ENCODE results near the gene NR6A1. TPM values are rescaled to one million over a fixed set of nuclear protein-coding genes. Genes with fewer than 3 reads are reported as not detected.
A peak's percentile ranks its signal among the peaks of the same experiment; 100 is the strongest.

Gene NR6A1
- polyA plus RNA-seq, 2 donors: 0.68 to 1.4 TPM

- WGBS, 2 donors: 58 to 70% methylated on average over 2 of the region's 2 CpGs
- no peaks in the 10 kb centered on the region for H3K9me3 ChIP-seq (ENCODE audit: control insufficient read depth in 2 of 2, insufficient read depth in 1 of 2, low read depth in 1 of 2, low read length in 1 of 2)
Observed at GRCh38 chr9:124789531-124789930, 18.4 kb upstream of the NR6A1 start.

GRCh38 chr9:124788542-124789217 lies 17.6 kb upstream of the NR6A1 start:
- H3K4me1 ChIP-seq (ENCODE audit: control insufficient read depth in 2 of 2, insufficient read depth in 2 of 2, low read length in 1 of 2): peaks cover 0 to 4% of the 10 kb centered on the region in 2 donors
- WGBS, 2 donors: 81 to 86% methylated on average over 3 of the region's 3 CpGs
- H3K36me3 ChIP-seq (ENCODE audit: control insufficient read depth in 2 of 2, insufficient read depth in 2 of 2, low read length in 1 of 2): no peaks in the 10 kb centered on the region
- no peaks in the 10 kb centered on the region for H3K9me3 ChIP-seq (ENCODE audit: control insufficient read depth in 2 of 2, insufficient read depth in 1 of 2, low read depth in 1 of 2, low read length in 1 of 2)
- H3K27me3 ChIP-seq (ENCODE audit: control insufficient read depth in 1 of 2, insufficient read depth in 2 of 2, low read length in 2 of 2): no peaks in the 10 kb centered on the region
- no peak overlapping the region for H3K27ac ChIP-seq (ENCODE audit: low read depth in 2 of 2, low read length in 1 of 2)
- H3K4me3 ChIP-seq (ENCODE audit: low read depth in 1 of 2, low read length in 2 of 2): no peak overlapping the region

More at GRCh38 chr9:124789531-124789930, 18.4 kb upstream of the NR6A1 start:
- H3K27ac ChIP-seq (ENCODE audit: low read depth in 2 of 2, low read length in 1 of 2): no peak overlapping the region
- H3K27me3 ChIP-seq (ENCODE audit: control insufficient read depth in 1 of 2, insufficient read depth in 2 of 2, low read length in 2 of 2): no peaks in the 10 kb centered on the region
- H3K36me3 ChIP-seq (ENCODE audit: control insufficient read depth in 2 of 2, insufficient read depth in 2 of 2, low read length in 1 of 2): no peaks in the 10 kb centered on the region
- H3K4me3 ChIP-seq (ENCODE audit: low read depth in 1 of 2, low read length in 2 of 2): no peak overlapping the region
- H3K4me1 ChIP-seq (ENCODE audit: control insufficient read depth in 2 of 2, insufficient read depth in 2 of 2, low read length in 1 of 2): peaks cover 0 to 4% of the 10 kb centered on the region in 2 donors

GRCh38 chr9:124786881-124787573 lies 15.9 kb upstream of the NR6A1 start:
- no peak overlapping the region for H3K4me3 ChIP-seq (ENCODE audit: low read depth in 1 of 2, low read length in 2 of 2)
- 95 to 96% methylated on average over 20 of the region's 20 CpGs for WGBS, 2 donors
- H3K9me3 ChIP-seq (ENCODE audit: control insufficient read depth in 2 of 2, insufficient read depth in 1 of 2, low read depth in 1 of 2, low read length in 1 of 2): no peaks in the 10 kb centered on the region
- no peaks in the 10 kb centered on the region for H3K4me1 ChIP-seq (ENCODE audit: control insufficient read depth in 2 of 2, insufficient read depth in 2 of 2, low read length in 1 of 2)
- no peaks in the 10 kb centered on the region for H3K36me3 ChIP-seq (ENCODE audit: control insufficient read depth in 2 of 2, insufficient read depth in 2 of 2, low read length in 1 of 2)
- H3K27ac ChIP-seq (ENCODE audit: low read depth in 2 of 2, low read length in 1 of 2): no peak overlapping the region
- no peaks in the 10 kb centered on the region for H3K27me3 ChIP-seq (ENCODE audit: control insufficient read depth in 1 of 2, insufficient read depth in 2 of 2, low read length in 2 of 2)

- H3K36me3 ChIP-seq (ENCODE audit: control insufficient read depth in 2 of 2, insufficient read depth in 2 of 2, low read length in 1 of 2): no peaks in the 10 kb centered on the region
- no peak overlapping the region for H3K27ac ChIP-seq (ENCODE audit: low read depth in 2 of 2, low read length in 1 of 2)
Observed at GRCh38 chr9:124784509-124784908, 13.4 kb upstream of the NR6A1 start.

GRCh38 chr9:124783830-124784229 lies 12.7 kb upstream of the NR6A1 start:
- no peak overlapping the region for H3K27ac ChIP-seq (ENCODE audit: low read depth in 2 of 2, low read length in 1 of 2)
- 72 to 91% methylated on average over 2 of the region's 2 CpGs for WGBS, 2 donors
- peaks cover 0 to under 1% of the 10 kb centered on the region in 2 donors for H3K4me1 ChIP-seq (ENCODE audit: control insufficient read depth in 2 of 2, insufficient read depth in 2 of 2, low read length in 1 of 2)
- H3K36me3 ChIP-seq (ENCODE audit: control insufficient read depth in 2 of 2, insufficient read depth in 2 of 2, low read length in 1 of 2): no peaks in the 10 kb centered on the region
- no peak overlapping the region for H3K4me3 ChIP-seq (ENCODE audit: low read depth in 1 of 2, low read length in 2 of 2)
- H3K9me3 ChIP-seq (ENCODE audit: control insufficient read depth in 2 of 2, insufficient read depth in 1 of 2, low read depth in 1 of 2, low read length in 1 of 2): no peaks in the 10 kb centered on the region
- no peaks in the 10 kb centered on the region for H3K27me3 ChIP-seq (ENCODE audit: control insufficient read depth in 1 of 2, insufficient read depth in 2 of 2, low read length in 2 of 2)

More at GRCh38 chr9:124784509-124784908, 13.4 kb upstream of the NR6A1 start:
- 41 to 43% methylated on average over 2 of the region's 2 CpGs for whole genome bisulfite sequencing, 2 donors
- H3K4me1 ChIP-seq (ENCODE audit: control insufficient read depth in 2 of 2, insufficient read depth in 2 of 2, low read length in 1 of 2): no peaks in the 10 kb centered on the region
- no peak overlapping the region for H3K4me3 ChIP-seq (ENCODE audit: low read depth in 1 of 2, low read length in 2 of 2)
- no peaks in the 10 kb centered on the region for H3K27me3 ChIP-seq (ENCODE audit: control insufficient read depth in 1 of 2, insufficient read depth in 2 of 2, low read length in 2 of 2)
- H3K9me3 ChIP-seq (ENCODE audit: control insufficient read depth in 2 of 2, insufficient read depth in 1 of 2, low read depth in 1 of 2, low read length in 1 of 2): no peaks in the 10 kb centered on the region

- Histone ChIP-seq H3K9me3 (ENCODE audit: control insufficient read depth in 2 of 2, insufficient read depth in 1 of 2, low read depth in 1 of 2, low read length in 1 of 2) (no peaks in the 10 kb centered on the region), H3K4me1 (ENCODE audit: control insufficient read depth in 2 of 2, insufficient read depth in 2 of 2, low read length in 1 of 2) (peaks cover 0 to 2% of the 10 kb centered on the region in 2 donors), H3K27ac (ENCODE audit: low read depth in 2 of 2, low read length in 1 of 2) (no peak overlapping the region), H3K27me3 (ENCODE audit: control insufficient read depth in 1 of 2, insufficient read depth in 2 of 2, low read length in 2 of 2) (no peaks in the 10 kb centered on the region), H3K4me3 (ENCODE audit: low read depth in 1 of 2, low read length in 2 of 2) (no peak overlapping the region), H3K36me3 (ENCODE audit: control insufficient read depth in 2 of 2, insufficient read depth in 2 of 2, low read length in 1 of 2) (no peaks in the 10 kb centered on the region)
- 79 to 87% methylated on average over 13 of the region's 13 CpGs for WGBS, 2 donors
Observed at GRCh38 chr9:124782661-124783574, 11.8 kb upstream of the NR6A1 start.

- Histone ChIP-seq H3K36me3 (ENCODE audit: control insufficient read depth in 2 of 2, insufficient read depth in 2 of 2, low read length in 1 of 2) (no peaks in the 10 kb centered on the region), H3K9me3 (ENCODE audit: control insufficient read depth in 2 of 2, insufficient read depth in 1 of 2, low read depth in 1 of 2, low read length in 1 of 2) (no peaks in the 10 kb centered on the region), H3K27me3 (ENCODE audit: control insufficient read depth in 1 of 2, insufficient read depth in 2 of 2, low read length in 2 of 2) (no peaks in the 10 kb centered on the region), H3K27ac (ENCODE audit: low read depth in 2 of 2, low read length in 1 of 2) (peak overlapping the region in 1 of 2 donors; percentile 15), H3K4me3 (ENCODE audit: low read depth in 1 of 2, low read length in 2 of 2) (no peak overlapping the region), H3K4me1 (ENCODE audit: control insufficient read depth in 2 of 2, insufficient read depth in 2 of 2, low read length in 1 of 2) (peaks cover 0 to 2% of the 10 kb centered on the region in 2 donors)
- WGBS, 2 donors: 86 to 92% methylated on average over 3 of the region's 3 CpGs
Observed at GRCh38 chr9:124781967-124782660, 11.0 kb upstream of the NR6A1 start.

- 95 to 98% methylated on average over 4 of the region's 4 CpGs for WGBS, 2 donors
- Histone ChIP-seq H3K36me3 (ENCODE audit: control insufficient read depth in 2 of 2, insufficient read depth in 2 of 2, low read length in 1 of 2) (no peaks in the 10 kb centered on the region), H3K9me3 (ENCODE audit: control insufficient read depth in 2 of 2, insufficient read depth in 1 of 2, low read depth in 1 of 2, low read length in 1 of 2) (no peaks in the 10 kb centered on the region), H3K27me3 (ENCODE audit: control insufficient read depth in 1 of 2, insufficient read depth in 2 of 2, low read length in 2 of 2) (no peaks in the 10 kb centered on the region), H3K27ac (ENCODE audit: low read depth in 2 of 2, low read length in 1 of 2) (no peak overlapping the region), H3K4me1 (ENCODE audit: control insufficient read depth in 2 of 2, insufficient read depth in 2 of 2, low read length in 1 of 2) (peaks cover 0 to 6% of the 10 kb centered on the region in 2 donors), H3K4me3 (ENCODE audit: low read depth in 1 of 2, low read length in 2 of 2) (no peak overlapping the region)
Observed at GRCh38 chr9:124780757-124781151, 9.6 kb upstream of the NR6A1 start.

All from esophagus (tissue), 2 donors.